Keratinocyte (primary cell): ENCODE measurements around the gene RAB44. TPM values are rescaled to one million over a fixed set of nuclear protein-coding genes. Genes with fewer than 3 reads are reported as not detected.

Source experiments
- DNase-seq: peaks from one replicate; pipeline ENCODE4 v3.0.0-alpha.2; 2011; ENCODE audit warnings: low read depth, missing footprints, low spot score
- FAIRE-seq: peaks from 2 replicates; lab custom pipeline; 2011; peaks lifted over from hg19 to GRCh38; lab: Jason Lieb, UNC
- H2AFZ ChIP-seq: 2 replicates; pipeline ENCODE4 v1.6.0; 2012; ENCODE audit warnings: low read length, control low read depth, inconsistent platforms; ENCODE audit not compliant: control insufficient read depth
- H3K27ac ChIP-seq: 2 replicates; pipeline ENCODE4 v1.5.1; 2011; ENCODE audit warnings: low read length; ENCODE audit not compliant: control insufficient read depth, insufficient read depth
- H3K27me3 ChIP-seq: 3 replicates; pipeline ENCODE4 v1.6.0; 2011; ENCODE audit warnings: low read length; ENCODE audit not compliant: control insufficient read depth, insufficient read depth; ENCODE audit errors: extremely low read depth
- H3K36me3 ChIP-seq, 2 experiments: 2 replicates in 1 of 2; 3 replicates in 1 of 2; pipeline ENCODE4 v1.5.1; 2011; ENCODE audit warnings: low read length in 2 of 2, mild to moderate bottlenecking in 1 of 2; ENCODE audit not compliant: control insufficient read depth in 2 of 2, insufficient read depth in 2 of 2; ENCODE audit errors: extremely low read depth in 1 of 2
- H3K4me1 ChIP-seq: 3 replicates; pipeline ENCODE4 v1.5.1; 2011; ENCODE audit warnings: low read length; ENCODE audit not compliant: control insufficient read depth, insufficient read depth; ENCODE audit errors: extremely low read depth
- H3K4me2 ChIP-seq: 3 replicates; pipeline ENCODE4 v1.6.0; 2011; ENCODE audit warnings: low read depth, low read length; ENCODE audit not compliant: control insufficient read depth, insufficient read depth; ENCODE audit errors: extremely low read depth
- H3K4me3 ChIP-seq, 3 experiments: fragments of 200-600 bp in 1 of 3; sonication (generic) in 1 of 3; 2 replicates in 2 of 3; 3 replicates in 1 of 3; pipeline ENCODE4 v1.5.1; 2011 to 2016; ENCODE audit warnings: low read length in 3 of 3, mild to moderate bottlenecking in 3 of 3, control low read depth in 2 of 3, inconsistent platforms in 1 of 3, low read depth in 1 of 3, mixed read lengths in 1 of 3, mixed run types in 1 of 3, moderate library complexity in 1 of 3; ENCODE audit not compliant: control insufficient read depth in 2 of 3, insufficient read depth in 2 of 3; ENCODE audit errors: extremely low read depth in 1 of 3
- H3K79me2 ChIP-seq: 2 replicates; pipeline ENCODE4 v1.6.0; 2012; ENCODE audit warnings: low read length; ENCODE audit not compliant: control insufficient read depth, insufficient read depth
- H3K9ac ChIP-seq: 3 replicates; pipeline ENCODE4 v1.6.0; 2011; ENCODE audit warnings: low read length; ENCODE audit not compliant: control insufficient read depth, insufficient read depth; ENCODE audit errors: extremely low read depth
- H3K9me1 ChIP-seq: 3 replicates; pipeline ENCODE4 v1.6.0; 2011; ENCODE audit warnings: low read length; ENCODE audit not compliant: control insufficient read depth, insufficient read depth; ENCODE audit errors: extremely low read depth
- H3K9me3 ChIP-seq: 2 replicates; pipeline ENCODE4 v1.5.1; 2012; ENCODE audit warnings: low read depth, low read length; ENCODE audit not compliant: control insufficient read depth
- H4K20me1 ChIP-seq: 3 replicates; pipeline ENCODE4 v1.6.0; 2011; ENCODE audit warnings: low read length; ENCODE audit not compliant: control insufficient read depth, insufficient read depth; ENCODE audit errors: extremely low read depth
- CTCF ChIP-seq, 3 experiments: IDR thresholded peaks in 1 of 3; conservative IDR thresholded peaks in 1 of 3; optimal IDR thresholded peaks in 1 of 3; 2 replicates in 2 of 3; 3 replicates in 1 of 3; pipeline versions ENCODE3 to v1.5.1; 2011; ENCODE audit warnings: low read length in 3 of 3, mild to moderate bottlenecking in 3 of 3, moderate library complexity in 2 of 3, control low read depth in 1 of 3, inconsistent platforms in 1 of 3; ENCODE audit not compliant: insufficient read depth in 2 of 3; ENCODE audit errors: extremely low read depth in 1 of 3
- EZH2 ChIP-seq: IDR thresholded peaks from one replicate; pipeline ENCODE4 v1.6.1; 2012; ENCODE audit warnings: inconsistent platforms, mild to moderate bottlenecking, low read length, moderate library complexity
- dilution Hi-C: fragments of 300-500 bp; cut with MboI; formaldehyde crosslinking; loops from one replicate; pipeline ENCODE4 v1.7.0; 2020; ENCODE audit warnings: low sequenced_read_pairs; ENCODE audit not compliant: extremely low pct_ligation_motif_present
- polyA plus RNA-seq, 5 experiments: library from polyadenylated mRNA; depleted of rRNA in 3 of 5; stranded (reverse) in 3 of 5; stranded (forward) in 1 of 5; unstranded in 1 of 5; fragments of >200 nt; gene quantifications; 1 replicate in 1 of 5; 2 replicates in 3 of 5; 3 replicates in 1 of 5; pipeline versions ENCODE4 v1.2.1 to v1.2.3, GENCODE V29; 2011 to 2012; ENCODE audit warnings: missing spikeins in 2 of 5, low read depth in 1 of 5, low replicate concordance in 1 of 5

Gene RAB44
- polyA plus RNA-seq, 1 donor (not counting 4 experiments of a cell fraction or from before 2014, with no cell fraction given) = 0.03 TPM

DNA sequence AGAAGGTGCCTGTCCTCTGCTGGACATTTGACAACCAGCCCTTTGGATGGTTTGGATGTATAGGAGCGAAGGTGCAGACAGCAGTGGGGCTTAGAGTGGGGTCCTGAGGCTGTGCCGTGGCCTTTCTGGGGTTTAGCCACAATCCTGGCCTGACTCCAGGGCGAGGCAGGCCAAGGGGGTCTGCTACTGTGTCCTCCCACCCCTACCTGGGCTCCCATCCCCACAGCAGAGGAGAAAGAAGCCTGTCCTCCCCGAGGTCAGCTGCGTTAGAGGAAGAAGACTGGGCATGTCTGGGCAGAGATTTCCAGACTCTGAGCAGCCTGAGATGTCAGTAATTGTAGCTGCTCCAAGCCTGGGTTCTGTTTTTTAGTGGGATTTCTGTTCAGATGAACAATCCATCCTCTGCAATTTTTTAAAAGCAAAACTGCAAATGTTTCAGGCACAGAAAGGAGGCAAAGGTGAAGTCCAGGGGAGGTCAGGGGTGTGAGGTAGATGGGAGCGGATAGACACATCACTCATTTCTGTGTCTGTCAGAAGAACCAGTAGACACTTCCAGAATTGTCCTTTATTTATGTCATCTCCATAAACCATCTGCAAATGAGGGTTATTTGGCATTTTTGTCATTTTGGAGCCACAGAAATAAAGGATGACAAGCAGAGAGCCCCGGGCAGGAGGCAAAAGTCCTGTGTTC lies 20.4 kb upstream of the RAB44 start:
- H3K36me3 ChIP-seq = peaks cover under 1 to 7% of the 10 kb centered on the region in 2 experiments
- DNase-seq (no peak), FAIRE-seq (peak; percentile 77)
- no peaks in the 10 kb centered on the region for H3K9me3 ChIP-seq
- peaks cover 20% of the 10 kb centered on the region for H3K79me2 ChIP-seq
- peaks cover 47% of the 10 kb centered on the region for H3K4me1 ChIP-seq
- H3K27me3 ChIP-seq = no peaks in the 10 kb centered on the region
- peak overlapping the region; percentile 3 to 49 (median 37) for H3K4me3 ChIP-seq
- peak overlapping the region; percentile 96 for H3K27ac ChIP-seq
- H2AFZ ChIP-seq = peak overlapping the region; percentile 12
- H4K20me1 ChIP-seq = peaks cover 4% of the 10 kb centered on the region
- H3K4me2 ChIP-seq = peak overlapping the region; percentile 81
- TF ChIP-seq EZH2 (no peak), CTCF (optimal IDR thresholded peaks at IDR 0.05 in 1 of 3, IDR thresholded peaks at IDR 0.05 in 1 of 3, conservative IDR thresholded peaks at IDR 0.05 in 1 of 3; ENCODE audit: extremely low read depth in 1 of 3, insufficient read depth in 2 of 3, low read length in 3 of 3) (no peak)
- dilution Hi-C loops = no loop called here
- H3K9ac ChIP-seq = peak overlapping the region; percentile 99
- no peaks in the 10 kb centered on the region for H3K9me1 ChIP-seq

DNA sequence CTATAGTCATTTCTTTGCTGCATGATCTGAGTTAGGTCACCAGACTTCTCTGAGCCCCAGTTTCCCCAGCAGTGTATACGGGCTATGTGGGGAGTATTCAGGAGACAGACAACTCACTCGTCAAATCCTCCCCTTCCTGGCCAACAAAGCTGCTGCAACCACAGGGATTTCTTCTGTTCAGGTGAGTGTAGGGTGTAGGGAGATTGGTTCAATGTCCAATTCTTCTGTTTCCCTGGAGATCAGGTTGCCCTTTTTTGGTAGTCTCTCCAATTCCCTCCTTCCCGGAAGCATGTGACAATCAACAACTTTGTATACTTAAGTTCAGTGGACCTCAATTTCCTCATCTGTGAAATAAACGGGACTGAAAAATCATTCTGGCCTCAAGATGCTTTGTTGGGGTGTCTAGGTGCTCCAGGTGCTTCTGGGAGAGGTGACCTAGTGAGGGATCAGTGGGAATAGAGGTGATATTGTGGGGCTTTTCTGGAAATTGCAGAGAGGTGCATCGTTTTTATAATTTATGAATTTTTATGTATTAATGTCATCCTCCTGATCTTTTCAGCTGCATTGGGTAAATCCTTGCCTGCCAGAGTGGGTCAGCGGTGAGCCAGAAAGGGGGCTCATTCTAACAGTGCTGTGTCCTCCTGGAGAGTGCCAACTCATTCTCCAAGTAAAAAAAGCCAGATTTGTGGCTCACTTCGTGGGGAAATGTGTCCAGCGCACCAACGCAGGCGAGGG lies 19.7 kb upstream of the RAB44 start:
- Histone ChIP-seq H2AFZ (no peak overlapping the region), H3K9me1 (no peaks in the 10 kb centered on the region), H3K79me2 (peaks cover 20% of the 10 kb centered on the region), H3K4me1 (peaks cover 54% of the 10 kb centered on the region), H3K9ac (peak overlapping the region; percentile 99), H3K27me3 (no peaks in the 10 kb centered on the region), H3K27ac (peak overlapping the region; percentile 96), H4K20me1 (peaks cover 9% of the 10 kb centered on the region), H3K36me3 (peaks cover 1 to 7% of the 10 kb centered on the region in 2 experiments), H3K9me3 (no peaks in the 10 kb centered on the region), H3K4me2 (peak overlapping the region; percentile 81), H3K4me3 (peak overlapping the region; percentile 3 to 49 (median 37))
- DNase-seq = no peak
- TF ChIP-seq CTCF (optimal IDR thresholded peaks at IDR 0.05 in 1 of 3, IDR thresholded peaks at IDR 0.05 in 1 of 3, conservative IDR thresholded peaks at IDR 0.05 in 1 of 3; ENCODE audit: extremely low read depth in 1 of 3, insufficient read depth in 2 of 3, low read length in 3 of 3) (no peak), EZH2 (no peak)
- FAIRE-seq = no peak
- dilution Hi-C loops = no loop called here
